ENCODE data around the gene CGRRF1. TPM values are rescaled to one million over a fixed set of nuclear protein-coding genes. Genes with fewer than 3 reads are reported as not detected.
A peak's percentile ranks its signal among the peaks of the same experiment; 100 is the strongest.

The CGRRF1 gene
- polyA plus RNA-seq, 1 of the 3 experiments (the other 2 are of a cell fraction), result 6.4 TPM

GRCh38 chr14:54567639-54568561 is 58.2 kb downstream of the CGRRF1 start:
- Histone ChIP-seq H3K4me2 (peak overlapping the region; percentile 79), H2AFZ (ENCODE audit: low read depth) (no peak overlapping the region), H3K9me3 (no peaks in the 10 kb centered on the region), H3K36me3 (replicated peaks in 1 of 2; ENCODE audit: control insufficient read depth in 1 of 2, insufficient read depth in 2 of 2, low read length in 1 of 2) (peaks cover 18 to 22% of the 10 kb centered on the region in 2 experiments), H3K9me2 (no peaks in the 10 kb centered on the region), H4K20me1 (ENCODE audit: insufficient read depth) (peaks cover 21% of the 10 kb centered on the region), H3K4me1 (ENCODE audit: control insufficient read depth in 1 of 2, insufficient read depth in 2 of 2, low read depth in 1 of 2, low read length in 1 of 2) (peaks cover 22 to 24% of the 10 kb centered on the region in 2 experiments; a peak in 3 of 4 replicates), H3F3A (replicated peaks; ENCODE audit: insufficient read depth) (peaks cover 38% of the 10 kb centered on the region), H3K27ac (ENCODE audit: low read depth in 2 of 2, low read length in 1 of 2) (peak overlapping the region; percentile 82 to 93), H3K9ac (peak overlapping the region; percentile 95), H3K79me2 (ENCODE audit: insufficient read depth) (peaks cover 78% of the 10 kb centered on the region), H3K27me3 (ENCODE audit: insufficient read depth) (no peaks in the 10 kb centered on the region), H3K4me3 (ENCODE audit: low read depth in 2 of 2, low read length in 1 of 2) (peak overlapping the region; percentile 70 to 73)
- ChIA-PET POLR2A (interaction anchor here (0.6 kb wide), 2 partner anchors 240 to 692 kb away, joined by 3 to 9 read pairs; no protein-coding TSS in a partner anchor), CTCF (interaction anchor here (0.7 to 7.3 kb wide), 16 partner anchors 13 to 459 kb away, joined by 3 to 171 read pairs (median 6); partner anchors contain the start of genes SOCS4 and WDHD1)
- TF ChIP-seq NFIC (IDR thresholded peaks at IDR 0.05; ENCODE audit: borderline replicate concordance), result no peak
- no peak for TF ChIP-seq FOXJ3 (CRISPR knock-in tag; IDR thresholded peaks at IDR 0.05)
- TF ChIP-seq EP300 (IDR thresholded peaks at IDR 0.05; ENCODE audit: borderline replicate concordance in 1 of 2, low read depth in 1 of 2, low read length in 1 of 2), result 0 out of 4 replicates have a peak, but pooled peaks of 1 of the 2 experiments have one; percentile 4
- peak; percentile 26; the same call in 1 of the 2 replicates for TF ChIP-seq RAD21 (IDR thresholded peaks at IDR 0.05; ENCODE audit: low read length)
- no peak for TF ChIP-seq MXI1 (IDR thresholded peaks at IDR 0.05; ENCODE audit: low read depth, low read length)
- TF ChIP-seq IRF3 (IDR thresholded peaks at IDR 0.05; ENCODE audit: low read depth, low read length), result no peak
- no peak for TF ChIP-seq RCOR1 (IDR thresholded peaks at IDR 0.05; ENCODE audit: low read length)
- TF ChIP-seq SMC3 (IDR thresholded peaks at IDR 0.05; ENCODE audit: low read depth, low read length), result peak; percentile 11; the same call in 1 of the 2 replicates
- TF ChIP-seq CHD2 (IDR thresholded peaks at IDR 0.05; ENCODE audit: low read length, partially characterized antibody), result no peak
- DNase-seq, result peak; percentile 78
- WGBS (ENCODE audit: low lambda C conversion rate), result 2% methylated on average over 44 of the region's 70 CpGs

GRCh38 chr14:54568821-54569595 is 59.3 kb downstream of the CGRRF1 start:
- ChIA-PET CTCF (interaction anchor here (0.7 to 7.3 kb wide), 9 partner anchors 12 to 682 kb away, joined by 3 to 171 read pairs (median 5); no protein-coding TSS in a partner anchor), POLR2A (interaction anchor here (0.6 kb wide), 1 partner anchor 239 kb away, joined by 3 read pairs; no protein-coding TSS in a partner anchor)
- Histone ChIP-seq H3K79me2 (ENCODE audit: insufficient read depth) (peaks cover 88% of the 10 kb centered on the region), H3K4me3 (ENCODE audit: low read depth in 2 of 2, low read length in 1 of 2) (peak overlapping the region; percentile 34 to 60; a peak in 3 of 4 replicates), H3K9me3 (no peaks in the 10 kb centered on the region), H3K4me1 (ENCODE audit: control insufficient read depth in 1 of 2, insufficient read depth in 2 of 2, low read depth in 1 of 2, low read length in 1 of 2) (peaks cover 19 to 22% of the 10 kb centered on the region in 2 experiments; a peak in 3 of 4 replicates), H3K36me3 (replicated peaks in 1 of 2; ENCODE audit: control insufficient read depth in 1 of 2, insufficient read depth in 2 of 2, low read length in 1 of 2) (peaks cover 24 to 33% of the 10 kb centered on the region in 2 experiments), H3K9ac (peak overlapping the region; percentile 47; the same call in 1 of the 2 replicates), H3K4me2 (peak overlapping the region; percentile 76), H3K27ac (ENCODE audit: low read depth in 2 of 2, low read length in 1 of 2) (peak overlapping the region in 1 of 2 experiments; percentile 85; a peak in 2 of 4 replicates), H4K20me1 (ENCODE audit: insufficient read depth) (peaks cover 21% of the 10 kb centered on the region), H2AFZ (ENCODE audit: low read depth) (no peak overlapping the region), H3F3A (replicated peaks; ENCODE audit: insufficient read depth) (peaks cover 32% of the 10 kb centered on the region), H3K27me3 (ENCODE audit: insufficient read depth) (no peaks in the 10 kb centered on the region), H3K9me2 (no peaks in the 10 kb centered on the region)
- DNase-seq, result no peak
- 58% methylated on average over 10 of the region's 13 CpGs for WGBS (ENCODE audit: low lambda C conversion rate)
- TF ChIP-seq MEF2A (IDR thresholded peaks at IDR 0.05; ENCODE audit: borderline replicate concordance, low read depth) (no peak), TAF1 (IDR thresholded peaks at IDR 0.05; ENCODE audit: borderline replicate concordance, low read depth, low read length) (no peak), MXI1 (IDR thresholded peaks at IDR 0.05; ENCODE audit: low read depth, low read length) (no peak), FOXM1 (IDR thresholded peaks at IDR 0.05; ENCODE audit: low read depth) (no peak), IRF3 (IDR thresholded peaks at IDR 0.05; ENCODE audit: low read depth, low read length) (no peak), YY1 (IDR thresholded peaks at IDR 0.05; ENCODE audit: low read depth) (no peak), GATA2 (CRISPR knock-in tag; IDR thresholded peaks at IDR 0.05) (no peak), REST (IDR thresholded peaks at IDR 0.05; ENCODE audit: low read depth, low read length) (no peak)
